Activated CD8-positive, alpha-beta T cell treated with anti-CD3 and anti-CD28 coated beads for 36 hours (primary cell): ENCODE results near the gene ETF1. TPM values are rescaled to one million over a fixed set of nuclear protein-coding genes. Genes with fewer than 3 reads are reported as not detected.

Experiments used
- ATAC-seq: fragments of 200-7000 bp; cut with Tn5 transposase; one replicate; pipeline ENCODE4 v1.10.0; 2021; ENCODE audit warnings: mild to moderate bottlenecking, moderate library complexity
- CTCF ChIA-PET: fragments of 350-600 bp; sonication (Branson Sonifier 250); formaldehyde crosslinking; loops from one replicate; lab custom pipeline; 2021; ENCODE audit warnings: antibody characterized with exemption; lab: Charles Lee
- POLR2A ChIA-PET: fragments of 350-600 bp; sonication (Branson Sonifier 250); formaldehyde crosslinking; loops from one replicate; lab custom pipeline; 2021; ENCODE audit warnings: antibody characterized with exemption; lab: Charles Lee
- DNase-seq: peaks from one replicate; pipeline ENCODE4 v3.0.0-alpha.2; 2020
- H3K27ac Mint-ChIP-seq: one replicate; pipeline ENCODE4 v1.8.0; 2021; ENCODE audit warnings: mild to moderate bottlenecking, mixed read lengths
- H3K27me3 Mint-ChIP-seq: one replicate; pipeline ENCODE4 v1.8.0; 2021; ENCODE audit warnings: mixed read lengths
- H3K36me3 Mint-ChIP-seq: one replicate; pipeline ENCODE4 v1.8.0; 2021; ENCODE audit warnings: low read depth, mixed read lengths
- H3K4me1 Mint-ChIP-seq: one replicate; pipeline ENCODE4 v1.8.0; 2021; ENCODE audit warnings: low read depth, mixed read lengths
- H3K4me3 Mint-ChIP-seq: one replicate; pipeline ENCODE4 v1.8.0; 2021; ENCODE audit warnings: mild to moderate bottlenecking, moderate library complexity, mixed read lengths
- H3K9me3 Mint-ChIP-seq: one replicate; pipeline ENCODE4 v1.8.0; 2021; ENCODE audit warnings: mixed read lengths
- intact Hi-C: fragments of 100-400 bp; cut with micrococcal nuclease; formaldehyde crosslinking; loops from one replicate; pipeline ENCODE4 v1.10.0; 2022
- total RNA-seq, 2 experiments: library from RNA; stranded (reverse); gene quantifications; one replicate each; pipeline ENCODE4 v1.2.3, GENCODE V29; 2021
- TF ChIP-seq, protein P1 (sequence below): fragments of 200-600 bp; IDR thresholded peaks from one replicate; pipeline ENCODE4 v1.8.0; 2022; ENCODE audit warnings: antibody characterized with exemption, mild to moderate bottlenecking

Gene ETF1
- total RNA-seq, 2 experiments from 2014 or later = 154 to 161 TPM

DNA sequence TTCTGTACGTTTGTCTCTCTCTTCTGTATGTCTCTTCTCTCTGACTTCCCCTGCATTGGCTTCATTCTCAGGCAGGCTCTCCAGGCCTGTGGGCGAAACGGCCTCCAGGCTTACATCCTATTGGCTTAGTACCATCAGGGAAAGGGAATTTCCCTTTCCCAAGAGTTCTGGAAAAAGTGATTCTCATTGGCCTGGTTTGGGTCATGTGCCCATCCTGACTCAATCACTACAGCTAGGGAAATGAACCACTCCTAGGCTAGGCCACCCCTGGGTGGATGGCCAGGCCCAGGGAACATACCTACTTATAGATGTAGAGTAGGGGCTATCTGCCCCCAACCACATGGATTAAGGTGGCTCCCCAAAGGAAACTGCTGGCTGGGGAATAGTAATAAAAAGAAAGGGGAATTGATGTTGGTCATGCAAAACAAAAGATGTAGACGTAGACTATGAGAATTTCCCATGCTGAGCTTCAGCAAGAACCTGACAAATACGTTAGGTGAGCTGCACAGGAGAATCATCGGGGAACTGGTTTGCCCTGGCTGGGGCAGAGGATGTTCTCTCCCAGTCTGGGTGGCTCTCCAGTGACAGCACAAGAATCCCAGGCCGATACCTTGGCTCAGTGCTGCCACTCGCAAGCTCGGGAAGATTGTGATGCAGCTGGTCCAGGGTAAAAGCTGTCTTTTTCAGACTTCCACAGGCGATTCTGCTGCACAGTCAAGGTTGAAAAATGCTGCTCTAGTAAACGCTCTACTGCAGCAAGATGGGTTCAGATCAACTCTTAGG, 81.5 kb downstream of the ETF1 start:
- peaks cover 6% of the 10 kb centered on the region for H3K36me3 Mint-ChIP-seq
- H3K9me3 Mint-ChIP-seq = no peaks in the 10 kb centered on the region
- ATAC-seq = no peak
- POLR2A ChIA-PET = interaction anchor here (1.0 to 1.3 kb wide), 2 partner anchors 82 to 114 kb away, joined by 4 to 10 read pairs; partner anchors contain the start of gene ETF1
- intact Hi-C loops = no loop called here
- H3K27me3 Mint-ChIP-seq = no peaks in the 10 kb centered on the region
- CTCF ChIA-PET = interaction anchor here (1.2 to 7.1 kb wide), 6 partner anchors 12 to 109 kb away, joined by 3 to 51 read pairs (median 4); partner anchors contain the start of gene KDM3B
- peaks cover 46% of the 10 kb centered on the region for H3K4me1 Mint-ChIP-seq
- no peak for DNase-seq
- H3K27ac Mint-ChIP-seq = peak overlapping the region; percentile 13
- TF ChIP-seq, protein P1, sequence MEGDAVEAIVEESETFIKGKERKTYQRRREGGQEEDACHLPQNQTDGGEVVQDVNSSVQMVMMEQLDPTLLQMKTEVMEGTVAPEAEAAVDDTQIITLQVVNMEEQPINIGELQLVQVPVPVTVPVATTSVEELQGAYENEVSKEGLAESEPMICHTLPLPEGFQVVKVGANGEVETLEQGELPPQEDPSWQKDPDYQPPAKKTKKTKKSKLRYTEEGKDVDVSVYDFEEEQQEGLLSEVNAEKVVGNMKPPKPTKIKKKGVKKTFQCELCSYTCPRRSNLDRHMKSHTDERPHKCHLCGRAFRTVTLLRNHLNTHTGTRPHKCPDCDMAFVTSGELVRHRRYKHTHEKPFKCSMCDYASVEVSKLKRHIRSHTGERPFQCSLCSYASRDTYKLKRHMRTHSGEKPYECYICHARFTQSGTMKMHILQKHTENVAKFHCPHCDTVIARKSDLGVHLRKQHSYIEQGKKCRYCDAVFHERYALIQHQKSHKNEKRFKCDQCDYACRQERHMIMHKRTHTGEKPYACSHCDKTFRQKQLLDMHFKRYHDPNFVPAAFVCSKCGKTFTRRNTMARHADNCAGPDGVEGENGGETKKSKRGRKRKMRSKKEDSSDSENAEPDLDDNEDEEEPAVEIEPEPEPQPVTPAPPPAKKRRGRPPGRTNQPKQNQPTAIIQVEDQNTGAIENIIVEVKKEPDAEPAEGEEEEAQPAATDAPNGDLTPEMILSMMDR = no peak
- no peak overlapping the region for H3K4me3 Mint-ChIP-seq

DNA sequence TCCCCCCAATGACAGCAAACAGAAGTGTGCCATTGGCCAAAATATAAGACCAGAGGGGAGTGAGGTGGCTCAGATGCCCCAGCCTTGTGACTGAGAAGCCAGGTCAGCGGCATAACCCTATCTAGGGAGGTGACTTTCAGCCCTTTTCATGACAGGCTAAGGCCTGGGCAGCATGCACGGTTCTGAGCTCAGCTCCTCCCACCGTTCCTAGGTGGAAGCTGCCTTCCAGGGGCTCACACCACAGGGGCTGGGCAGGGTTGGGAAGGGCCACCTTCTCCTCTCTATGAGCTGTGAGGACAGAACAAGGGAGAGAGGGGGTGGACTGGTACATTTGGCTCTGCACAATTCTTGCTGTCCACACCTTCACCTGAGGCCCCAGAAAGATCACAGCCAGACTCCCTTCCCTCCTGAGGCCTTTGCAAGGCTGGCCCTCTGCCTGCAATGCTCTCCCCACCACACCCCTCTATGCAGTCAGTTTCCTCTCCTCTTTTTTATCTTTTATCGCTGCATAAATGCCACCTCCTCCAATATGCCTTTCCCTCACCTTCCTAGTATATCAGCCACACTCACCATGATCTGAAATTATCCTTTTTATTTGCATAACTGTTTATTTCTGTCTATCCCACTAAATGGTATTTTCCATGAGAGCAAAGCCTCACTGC, 82.9 kb downstream of the ETF1 start:
- peak overlapping the region; percentile 80 for H3K4me3 Mint-ChIP-seq
- H3K4me1 Mint-ChIP-seq = peaks cover 45% of the 10 kb centered on the region
- H3K9me3 Mint-ChIP-seq = no peaks in the 10 kb centered on the region
- intact Hi-C loops = no loop called here
- H3K27ac Mint-ChIP-seq = peak overlapping the region; percentile 100
- ATAC-seq (no peak), DNase-seq (no peak)
- H3K36me3 Mint-ChIP-seq = no peaks in the 10 kb centered on the region
- CTCF ChIA-PET = interaction anchor here (1.2 to 5.9 kb wide), 4 partner anchors 10 to 107 kb away, joined by 3 to 51 read pairs (median 8); partner anchors contain the start of gene KDM3B
- POLR2A ChIA-PET = interaction anchor here (0.7 to 1.9 kb wide), 5 partner anchors 9 to 115 kb away, joined by 3 to 6 read pairs (median 3); no protein-coding TSS in a partner anchor
- TF ChIP-seq, protein P1 = no peak
- no peaks in the 10 kb centered on the region for H3K27me3 Mint-ChIP-seq

DNA sequence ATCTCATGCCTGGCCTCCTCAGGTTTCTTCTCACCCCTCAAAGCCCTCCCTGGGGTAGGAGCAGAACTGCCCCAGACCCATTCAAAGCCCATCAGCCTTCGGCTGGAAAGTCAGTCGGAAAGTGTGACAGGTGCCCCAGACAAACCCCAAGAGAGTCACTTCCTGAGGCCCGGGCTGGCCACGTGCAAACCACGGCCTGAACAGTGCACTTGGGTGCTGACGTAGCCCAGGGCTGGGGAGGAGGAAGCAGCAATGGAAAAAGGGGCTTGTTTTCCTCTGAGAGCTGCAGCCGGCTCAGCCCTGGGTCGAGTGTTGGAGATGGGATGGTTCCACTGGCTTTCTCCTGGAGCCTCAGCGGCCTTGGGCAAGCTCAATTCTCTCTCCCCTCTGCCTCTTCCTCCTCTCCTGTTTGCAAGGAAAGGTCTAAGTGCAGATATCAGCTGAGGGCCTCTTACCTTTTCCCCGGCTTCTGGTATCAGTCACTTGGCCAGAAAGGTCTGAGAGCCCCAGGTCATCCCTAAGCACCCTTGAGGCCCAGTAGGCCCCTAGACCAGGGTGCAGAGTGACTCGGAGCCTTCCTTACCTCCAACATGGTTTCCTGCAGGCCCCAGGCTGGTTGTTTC, 83.6 kb downstream of the ETF1 start:
- H3K4me1 Mint-ChIP-seq = peaks cover 45% of the 10 kb centered on the region
- peak overlapping the region; percentile 100 for H3K27ac Mint-ChIP-seq
- peak; percentile 73 for ATAC-seq
- peak overlapping the region; percentile 80 for H3K4me3 Mint-ChIP-seq
- CTCF ChIA-PET = interaction anchor here (1.2 to 5.9 kb wide), 4 partner anchors 10 to 107 kb away, joined by 3 to 51 read pairs (median 8); partner anchors contain the start of gene KDM3B
- POLR2A ChIA-PET = interaction anchor here (0.6 to 1.9 kb wide), 7 partner anchors 10 to 827 kb away, joined by 3 to 6 read pairs (median 3); no protein-coding TSS in a partner anchor
- H3K36me3 Mint-ChIP-seq = no peaks in the 10 kb centered on the region
- TF ChIP-seq, protein P1 = no peak
- intact Hi-C loops = no loop called here
- no peaks in the 10 kb centered on the region for H3K9me3 Mint-ChIP-seq
- DNase-seq = peak; percentile 97
- H3K27me3 Mint-ChIP-seq = no peaks in the 10 kb centered on the region

DNA sequence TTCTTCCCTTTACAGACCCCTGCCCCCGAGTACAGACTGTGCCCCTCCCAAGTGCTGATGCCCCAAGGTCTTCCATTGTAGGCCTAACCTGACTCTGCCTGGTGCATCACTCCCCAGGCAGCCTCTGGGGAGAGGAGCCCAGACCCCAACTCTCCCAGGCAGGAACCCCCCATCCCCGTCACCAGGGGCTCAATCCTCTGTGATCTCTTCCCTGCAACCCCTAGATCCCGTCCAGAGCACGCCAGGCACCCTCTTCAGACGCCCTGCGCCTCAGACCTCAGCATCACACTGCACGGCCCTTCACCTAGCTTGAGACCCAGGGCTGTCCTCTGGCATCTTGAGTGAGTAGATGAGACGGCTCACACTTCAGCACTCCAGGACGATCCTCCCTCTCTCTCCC, 84.2 kb downstream of the ETF1 start:
- Mint-ChIP-seq H3K4me3 (peak overlapping the region; percentile 80), H3K27ac (peak overlapping the region; percentile 100), H3K27me3 (no peaks in the 10 kb centered on the region), H3K4me1 (peaks cover 45% of the 10 kb centered on the region), H3K9me3 (no peaks in the 10 kb centered on the region), H3K36me3 (no peaks in the 10 kb centered on the region)
- POLR2A ChIA-PET = interaction anchor here (0.5 to 1.9 kb wide), 9 partner anchors 10 to 957 kb away, joined by 3 to 6 read pairs (median 3); partner anchors contain the start of genes ETF1 and HSPA9
- DNase-seq (no peak), ATAC-seq (peak; percentile 35)
- TF ChIP-seq, protein P1 = no peak
- intact Hi-C loops = no loop called here
- CTCF ChIA-PET = interaction anchor here (1.5 to 5.9 kb wide), 5 partner anchors 9 to 381 kb away, joined by 3 to 51 read pairs (median 11); partner anchors contain the start of gene KDM3B
